Measurements from ENCODE around the gene TBX2.

The TBX2 gene

GRCh38 chr17:61418449-61418848, 18.8 kb downstream of the TBX2 start:
- H3K4me1 ChIP-seq (ENCODE audit: control insufficient read depth in 1 of 2, insufficient read depth in 1 of 2, low read depth in 1 of 2, low read length in 1 of 2), result peaks cover 4 to 8% of the 10 kb centered on the region in 2 experiments
- no peaks in the 10 kb centered on the region for H3K9me3 ChIP-seq
- H3K4me3 ChIP-seq (ENCODE audit: low read depth in 1 of 2, low read length in 1 of 2), result no peak overlapping the region
- peaks cover 100% of the 10 kb centered on the region for H3K27me3 ChIP-seq
- H3K36me3 ChIP-seq, result no peaks in the 10 kb centered on the region
- no peak overlapping the region for H3K27ac ChIP-seq
- TF ChIP-seq CTCF (IDR thresholded peaks at IDR 0.05), result no peak

GRCh38 chr17:61419496-61420046, 19.9 kb downstream of the TBX2 start:
- TF ChIP-seq CTCF (IDR thresholded peaks at IDR 0.05), result no peak
- Histone ChIP-seq H3K27me3 (peaks cover 100% of the 10 kb centered on the region), H3K4me1 (ENCODE audit: control insufficient read depth in 1 of 2, insufficient read depth in 1 of 2, low read depth in 1 of 2, low read length in 1 of 2) (peaks cover 4 to 8% of the 10 kb centered on the region in 2 experiments), H3K36me3 (no peaks in the 10 kb centered on the region), H3K27ac (no peak overlapping the region), H3K9me3 (no peaks in the 10 kb centered on the region), H3K4me3 (ENCODE audit: low read depth in 1 of 2, low read length in 1 of 2) (no peak overlapping the region)

- H3K27ac ChIP-seq, result no peak overlapping the region
- H3K9me3 ChIP-seq, result no peaks in the 10 kb centered on the region
- no peak for TF ChIP-seq CTCF (IDR thresholded peaks at IDR 0.05)
- no peaks in the 10 kb centered on the region for H3K36me3 ChIP-seq
- H3K4me3 ChIP-seq (ENCODE audit: low read depth in 1 of 2, low read length in 1 of 2), result no peak overlapping the region
- peaks cover 100% of the 10 kb centered on the region for H3K27me3 ChIP-seq
- peaks cover 4 to 8% of the 10 kb centered on the region in 2 experiments for H3K4me1 ChIP-seq (ENCODE audit: control insufficient read depth in 1 of 2, insufficient read depth in 1 of 2, low read depth in 1 of 2, low read length in 1 of 2)
These were observed 20.4 kb downstream of the TBX2 start for GRCh38 chr17:61420052-61420451.

- peaks cover 4 to 8% of the 10 kb centered on the region in 2 experiments for H3K4me1 ChIP-seq (ENCODE audit: control insufficient read depth in 1 of 2, insufficient read depth in 1 of 2, low read depth in 1 of 2, low read length in 1 of 2)
- peaks cover 100% of the 10 kb centered on the region for H3K27me3 ChIP-seq
- H3K36me3 ChIP-seq, result no peaks in the 10 kb centered on the region
- no peak overlapping the region for H3K4me3 ChIP-seq (ENCODE audit: low read depth in 1 of 2, low read length in 1 of 2)
- no peak overlapping the region for H3K27ac ChIP-seq
- no peaks in the 10 kb centered on the region for H3K9me3 ChIP-seq
- TF ChIP-seq CTCF (IDR thresholded peaks at IDR 0.05), result no peak
These were observed 21.2 kb downstream of the TBX2 start for GRCh38 chr17:61420745-61421398.

- Histone ChIP-seq H3K4me1 (ENCODE audit: control insufficient read depth in 1 of 2, insufficient read depth in 1 of 2, low read depth in 1 of 2, low read length in 1 of 2) (peaks cover 3 to 7% of the 10 kb centered on the region in 2 experiments), H3K27ac (no peak overlapping the region), H3K36me3 (no peaks in the 10 kb centered on the region), H3K27me3 (peaks cover 98% of the 10 kb centered on the region), H3K4me3 (ENCODE audit: low read depth in 1 of 2, low read length in 1 of 2) (no peak overlapping the region), H3K9me3 (no peaks in the 10 kb centered on the region)
- no peak for TF ChIP-seq CTCF (IDR thresholded peaks at IDR 0.05)
These were observed 21.8 kb downstream of the TBX2 start for GRCh38 chr17:61421460-61421859.
